HEK293 (cell line): ENCODE data around the gene DAGLA.

Experiments used
- CTCF ChIA-PET: fragments of 350-600 bp; formaldehyde crosslinking; extraction: SDS; loops from one replicate; lab custom pipeline; 2021; ENCODE audit warnings: antibody characterized with exemption; lab: Yijun Ruan, JAX
- POLR2A ChIA-PET: fragments of 300-600 bp; formaldehyde crosslinking; extraction: SDS; loops from one replicate; lab custom pipeline; 2020; ENCODE audit warnings: antibody characterized with exemption, inconsistent platforms; lab: Yijun Ruan, JAX
- H3K27ac ChIP-seq: fragments of 200-500 bp; sonication (Bioruptor generic); 2 replicates; pipeline ENCODE4 v1.5.1; 2014; ENCODE audit warnings: low read depth, low read length, control low read depth, inconsistent platforms; ENCODE audit errors: extremely low read depth
- H3K36me3 ChIP-seq, 2 experiments: fragments of 200-500 bp in 1 of 2; sonication (Bioruptor generic) in 1 of 2; 1 replicate in 1 of 2; 2 replicates in 1 of 2; pipeline ENCODE4 v1.5.1; 2014 to 2017; ENCODE audit warnings: inconsistent platforms in 2 of 2, low read length in 2 of 2; ENCODE audit not compliant: control insufficient read depth in 2 of 2, insufficient read depth in 1 of 2
- H3K4me1 ChIP-seq: fragments of 200-500 bp; sonication (Bioruptor generic); 2 replicates; pipeline ENCODE4 v1.5.1; 2014; ENCODE audit warnings: mild to moderate bottlenecking, low read length, inconsistent platforms; ENCODE audit not compliant: control insufficient read depth, insufficient read depth
- H3K4me3 ChIP-seq: 2 replicates; pipeline ENCODE4 v1.5.1; 2011; ENCODE audit warnings: low read depth, mild to moderate bottlenecking, control low read depth, low read length, moderate library complexity
- H3K9me3 ChIP-seq: fragments of 200-500 bp; sonication (Bioruptor generic); 2 replicates; pipeline ENCODE4 v1.5.1; 2014; ENCODE audit warnings: low read depth, low read length, inconsistent platforms; ENCODE audit not compliant: control insufficient read depth, insufficient read depth
- ATF2 ChIP-seq: fragments of 450-650 bp; formaldehyde crosslinking; IDR thresholded peaks from 2 replicates; pipeline ENCODE4 v1.5.1; 2016; ENCODE audit warnings: missing biosample characterization, missing genetic modification characterization, low read depth
- EGR2 ChIP-seq: fragments of 450-650 bp; formaldehyde crosslinking; IDR thresholded peaks from 2 replicates; pipeline ENCODE4 v1.5.1; 2016; ENCODE audit warnings: low read depth, missing biosample characterization, missing genetic modification characterization
- HIC1 ChIP-seq: fragments of 450-650 bp; formaldehyde crosslinking; IDR thresholded peaks from 2 replicates; pipeline ENCODE4 v1.5.1; 2016; ENCODE audit warnings: missing biosample characterization, missing genetic modification characterization
- KLF16 ChIP-seq: fragments of 450-650 bp; formaldehyde crosslinking; IDR thresholded peaks from 2 replicates; pipeline ENCODE4 v1.5.1; 2017; ENCODE audit warnings: missing biosample characterization, missing genetic modification characterization
- KLF17 ChIP-seq: fragments of 450-650 bp; formaldehyde crosslinking; IDR thresholded peaks from 2 replicates; pipeline ENCODE4 v1.5.1; 2016; ENCODE audit warnings: missing biosample characterization, missing genetic modification characterization
- ZFHX2 ChIP-seq: fragments of 450-650 bp; formaldehyde crosslinking; conservative IDR thresholded peaks from 2 replicates; pipeline ENCODE4 v1.5.1; 2016; ENCODE audit warnings: missing biosample characterization, missing genetic modification characterization
- ZFP37 ChIP-seq: fragments of 450-650 bp; formaldehyde crosslinking; IDR thresholded peaks from 2 replicates; pipeline ENCODE4 v1.5.1; 2016; ENCODE audit warnings: missing biosample characterization, missing genetic modification characterization
- ZIC2 ChIP-seq: fragments of 450-650 bp; formaldehyde crosslinking; IDR thresholded peaks from 2 replicates; pipeline ENCODE4 v1.5.1; 2016; ENCODE audit warnings: missing biosample characterization, missing genetic modification characterization
- ZNF16 ChIP-seq: fragments of 450-650 bp; formaldehyde crosslinking; IDR thresholded peaks from 2 replicates; pipeline ENCODE4 v1.5.1; 2016; ENCODE audit warnings: low read depth, missing biosample characterization, missing genetic modification characterization
- ZNF521 ChIP-seq: fragments of 450-650 bp; formaldehyde crosslinking; IDR thresholded peaks from 2 replicates; pipeline ENCODE4 v1.5.1; 2017; ENCODE audit warnings: missing biosample characterization, mild to moderate bottlenecking, missing genetic modification characterization
- ZNF549 ChIP-seq: fragments of 450-650 bp; IDR thresholded peaks from 2 replicates; pipeline ENCODE4 v1.5.1; 2018; ENCODE audit warnings: missing biosample characterization, missing genetic modification characterization, mild to moderate bottlenecking, inconsistent platforms, moderate library complexity
- ZNF776 ChIP-seq: fragments of 450-650 bp; formaldehyde crosslinking; IDR thresholded peaks from 2 replicates; pipeline ENCODE4 v1.5.0; 2017; ENCODE audit warnings: missing biosample characterization, missing genetic modification characterization, borderline replicate concordance
- ZSCAN4 ChIP-seq: fragments of 450-650 bp; formaldehyde crosslinking; IDR thresholded peaks from 2 replicates; pipeline ENCODE4 v1.5.1; 2017; ENCODE audit warnings: missing biosample characterization, missing genetic modification characterization

Gene DAGLA

GRCh38 chr11:61766353-61766841 lies 86.2 kb downstream of the DAGLA start:
- TF ChIP-seq EGR2 = peak; percentile 57
- no peak for TF ChIP-seq KLF16 (tag by site-specific recombination)
- TF ChIP-seq ZNF549 (tag by site-specific recombination) = no peak
- TF ChIP-seq ZFHX2 (tag by site-specific recombination) = 0 out of 2 replicates have a peak, but pooled peaks have one; percentile 1
- Histone ChIP-seq H3K27ac (no peak overlapping the region), H3K9me3 (no peaks in the 10 kb centered on the region), H3K36me3 (no peaks in the 10 kb centered on the region), H3K4me1 (no peaks in the 10 kb centered on the region), H3K4me3 (no peak overlapping the region)
- POLR2A ChIA-PET = no interaction called here
- CTCF ChIA-PET = interaction anchor here (0.6 to 1.5 kb wide), 7 partner anchors 12 to 342 kb away, joined by 3 to 6 read pairs (median 4); no protein-coding TSS in a partner anchor

GRCh38 chr11:61768376-61769076 lies 88.3 kb downstream of the DAGLA start:
- no peaks in the 10 kb centered on the region for H3K4me1 ChIP-seq
- no peak overlapping the region for H3K27ac ChIP-seq
- POLR2A ChIA-PET = no interaction called here
- no peaks in the 10 kb centered on the region for H3K36me3 ChIP-seq
- CTCF ChIA-PET = no interaction called here
- TF ChIP-seq ATF2 (tag by site-specific recombination) (no peak), KLF17 (no peak), ZSCAN4 (no peak), ZNF776 (tag by site-specific recombination) (no peak), ZNF16 (tag by site-specific recombination) (no peak), ZFP37 (no peak)
- no peak overlapping the region for H3K4me3 ChIP-seq
- no peaks in the 10 kb centered on the region for H3K9me3 ChIP-seq

- Histone ChIP-seq H3K27ac (no peak overlapping the region), H3K4me3 (no peak overlapping the region), H3K4me1 (no peaks in the 10 kb centered on the region), H3K9me3 (no peaks in the 10 kb centered on the region)
- ChIA-PET CTCF (no interaction called here), POLR2A (no interaction called here)
- TF ChIP-seq ZIC2 (tag by site-specific recombination) (0 out of 2 replicates have a peak, but pooled peaks have one; percentile 26), ZNF521 (tag by site-specific recombination) (no peak), HIC1 (tag by site-specific recombination) (0 out of 2 replicates have a peak, but pooled peaks have one; percentile 31)
- TF ChIP-seq, all 188 proteins: peak for 2
- H3K36me3 ChIP-seq = no peaks in the 10 kb centered on the region
These were observed 89.2 kb downstream of the DAGLA start for GRCh38 chr11:61769169-61769920.
